GM23338 (cell line): ENCODE results near the gene UXS1. TPM values are rescaled to one million over a fixed set of nuclear protein-coding genes. Genes with fewer than 3 reads are reported as not detected.

Experiments used
- ATAC-seq: fragments of 200-7000 bp; cut with Tn5 transposase; 3 replicates; pipeline ENCODE4 v1.9.1; 2020
- DNase-seq: peaks from one replicate; pipeline ENCODE4 v3.0.0-alpha.2; 2015; ENCODE audit warnings: low spot score
- H2AFZ ChIP-seq: fragments of 200-600 bp; sonication (generic); 2 replicates; pipeline ENCODE4 v1.8.0; 2016; ENCODE audit warnings: antibody characterized with exemption, mild to moderate bottlenecking, moderate library complexity
- H3F3A ChIP-seq: fragments of 200-600 bp; sonication (generic); replicated peaks from 2 replicates; pipeline ENCODE4 v1.8.0; 2017; ENCODE audit warnings: antibody characterized with exemption, mixed run types, low read depth
- H3K27ac ChIP-seq: fragments of 200-600 bp; sonication (generic); 2 replicates; pipeline ENCODE4 v1.6.1; 2016; ENCODE audit warnings: low read depth
- H3K27me3 ChIP-seq: fragments of 200-600 bp; sonication (generic); 2 replicates; pipeline ENCODE4 v1.8.0; 2016; ENCODE audit warnings: mild to moderate bottlenecking, mixed run types, moderate library complexity; ENCODE audit not compliant: insufficient read depth
- H3K36me3 ChIP-seq: fragments of 200-600 bp; sonication (generic); 2 replicates; pipeline ENCODE4 v1.8.0; 2016; ENCODE audit warnings: mild to moderate bottlenecking; ENCODE audit not compliant: insufficient read depth
- H3K4me1 ChIP-seq: fragments of 200-600 bp; sonication (generic); 2 replicates; pipeline ENCODE4 v1.8.0; 2016; ENCODE audit warnings: mild to moderate bottlenecking, moderate library complexity; ENCODE audit not compliant: insufficient read depth
- H3K4me2 ChIP-seq: fragments of 200-600 bp; sonication (generic); 2 replicates; pipeline ENCODE4 v1.7.1; 2017; ENCODE audit warnings: mixed run types
- H3K4me3 ChIP-seq: fragments of 200-600 bp; sonication (generic); 2 replicates; pipeline ENCODE4 v1.6.1; 2016; ENCODE audit warnings: mixed run types
- H3K79me2 ChIP-seq: fragments of 200-600 bp; sonication (generic); replicated peaks from 2 replicates; pipeline ENCODE4 v1.8.0; 2017; ENCODE audit warnings: mild to moderate bottlenecking; ENCODE audit not compliant: insufficient read depth
- H3K9me2 ChIP-seq: fragments of 200-600 bp; sonication (generic); 2 replicates; pipeline ENCODE4 v1.8.0; 2017; ENCODE audit not compliant: insufficient read depth
- H4K20me1 ChIP-seq: fragments of 200-600 bp; sonication (generic); replicated peaks from 2 replicates; pipeline ENCODE4 v1.8.0; 2017; ENCODE audit warnings: mild to moderate bottlenecking; ENCODE audit not compliant: insufficient read depth
- H3K27ac Mint-ChIP-seq: 2 replicates; pipeline ENCODE4 v1.8.0; 2020; ENCODE audit warnings: inconsistent platforms, mild to moderate bottlenecking, moderate library complexity, mixed read lengths
- H3K27me3 Mint-ChIP-seq: 3 replicates; pipeline ENCODE4 v1.8.0; 2022; ENCODE audit warnings: low read depth, mild to moderate bottlenecking, moderate library complexity, mixed read lengths, inconsistent platforms; ENCODE audit not compliant: insufficient read depth, poor library complexity
- H3K36me3 Mint-ChIP-seq: 3 replicates; pipeline ENCODE4 v1.8.0; 2021; ENCODE audit warnings: low read depth, mild to moderate bottlenecking, inconsistent platforms, moderate library complexity, mixed read lengths
- H3K4me1 Mint-ChIP-seq: 3 replicates; pipeline ENCODE4 v1.8.0; 2020; ENCODE audit warnings: mild to moderate bottlenecking, inconsistent platforms, mixed read lengths
- H3K4me3 Mint-ChIP-seq: 3 replicates; pipeline ENCODE4 v1.8.0; 2021; ENCODE audit warnings: moderate library complexity, mild to moderate bottlenecking, inconsistent platforms, mixed read lengths
- H3K9me3 Mint-ChIP-seq: 3 replicates; pipeline ENCODE4 v1.8.0; 2020; ENCODE audit warnings: moderate library complexity, mild to moderate bottlenecking, inconsistent platforms, mixed read lengths
- CREB1 ChIP-seq: fragments of 250-450 bp; sonication (Bioruptor Pico); IDR thresholded peaks from 2 replicates; pipeline ENCODE4 v1.5.0; 2020; ENCODE audit warnings: low read depth, mild to moderate bottlenecking, moderate library complexity
- CTCF ChIP-seq, 2 experiments: fragments of 200-600 bp in 1 of 2; sonication (generic) in 1 of 2; conservative IDR thresholded peaks; 2 replicates each; pipeline versions ENCODE4 v1.5.1 to v1.6.1; 2016 to 2017; ENCODE audit warnings: antibody characterized with exemption in 2 of 2, low read depth in 2 of 2, mild to moderate bottlenecking in 2 of 2, moderate library complexity in 1 of 2
- ETS1 ChIP-seq: IDR thresholded peaks from 2 replicates; pipeline ENCODE4 v1.6.1; 2016; ENCODE audit warnings: antibody characterized with exemption
- EZH2 ChIP-seq: fragments of 200-600 bp; sonication (generic); IDR thresholded peaks from one replicate; pipeline ENCODE4 v1.8.0; 2017; ENCODE audit warnings: antibody characterized with exemption, mild to moderate bottlenecking, low read depth; ENCODE audit not compliant: unreplicated experiment
- EZH2phosphoT487 ChIP-seq: fragments of 200-600 bp; sonication (generic); IDR thresholded peaks from one replicate; pipeline ENCODE4 v1.8.1; 2018; ENCODE audit warnings: antibody characterized with exemption; ENCODE audit not compliant: unreplicated experiment
- JUNB ChIP-seq: IDR thresholded peaks from one replicate; pipeline ENCODE4 v1.6.1; 2016; ENCODE audit warnings: antibody characterized with exemption; ENCODE audit not compliant: unreplicated experiment
- NANOG ChIP-seq: IDR thresholded peaks from 2 replicates; pipeline ENCODE4 v1.6.1; 2016; ENCODE audit warnings: antibody characterized with exemption, borderline replicate concordance
- POLR2AphosphoS5 ChIP-seq: IDR thresholded peaks from 2 replicates; pipeline ENCODE4 v1.6.1; 2016; ENCODE audit warnings: antibody characterized with exemption, low read depth
- REST ChIP-seq: IDR thresholded peaks from one replicate; pipeline ENCODE4 v1.6.1; 2018; ENCODE audit warnings: antibody characterized with exemption; ENCODE audit not compliant: unreplicated experiment
- STAT1 ChIP-seq: IDR thresholded peaks from one replicate; pipeline ENCODE4 v1.6.1; 2016; ENCODE audit warnings: antibody characterized with exemption; ENCODE audit not compliant: unreplicated experiment
- ZNF114 ChIP-seq: fragments of 250-450 bp; sonication (Bioruptor Pico); IDR thresholded peaks from 2 replicates; pipeline ENCODE4 v1.5.0; 2020; ENCODE audit warnings: mild to moderate bottlenecking, moderate library complexity
- ZNF331 ChIP-seq: fragments of 250-450 bp; sonication (Bioruptor Pico); IDR thresholded peaks from 2 replicates; pipeline ENCODE4 v1.5.0; 2020; ENCODE audit warnings: low read depth, mild to moderate bottlenecking, moderate library complexity
- ZNF462 ChIP-seq: fragments of 250-450 bp; sonication (Bioruptor Pico); IDR thresholded peaks from 2 replicates; pipeline ENCODE4 v1.5.0; 2020; ENCODE audit warnings: mild to moderate bottlenecking, moderate library complexity
- polyA plus RNA-seq: library from polyadenylated mRNA; unstranded; fragments of >200 nt; fragmentation: Nextera tagmentation; extraction: Ambion mirVana; gene quantifications from 2 replicates; pipeline ENCODE4 v1.2.1, GENCODE V29; 2016
- total RNA-seq: library from RNA; depleted of rRNA; stranded (reverse); fragments of >200 nt; shearing (Covaris generic); gene quantifications from 2 replicates; pipeline ENCODE4 v1.2.3, GENCODE V29; 2014

UXS1 gene
- total and polyA plus RNA-seq, 2 experiments from 2014 or later: 48.7 to 131 TPM

DNA sequence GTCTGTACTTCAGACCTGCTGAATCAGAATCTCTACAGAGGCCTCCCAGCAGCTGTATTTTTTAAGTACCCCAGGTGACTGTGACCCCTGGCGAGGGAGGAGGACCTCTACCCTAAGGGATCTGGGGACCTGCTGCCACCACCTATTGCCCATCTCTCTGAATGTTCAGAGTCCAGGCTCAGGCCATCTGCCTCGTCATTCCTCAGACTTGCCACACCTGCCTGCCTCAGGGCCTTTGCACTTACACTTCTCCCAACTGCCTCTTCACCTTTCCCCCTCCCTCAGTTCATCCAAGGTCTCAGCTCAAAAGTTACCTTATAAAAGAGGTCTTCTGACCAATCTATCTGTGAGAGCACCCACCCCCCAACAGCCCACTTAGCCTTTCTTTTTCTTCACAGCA lies 21.5 kb downstream of the UXS1 start:
- peaks cover 98% of the 10 kb centered on the region for H3K79me2 ChIP-seq
- peaks cover 34% of the 10 kb centered on the region for H3K4me1 Mint-ChIP-seq
- no peak overlapping the region for H2AFZ ChIP-seq
- no peak overlapping the region for H3K4me3 Mint-ChIP-seq
- no peaks in the 10 kb centered on the region for H3K36me3 ChIP-seq
- H3K27ac Mint-ChIP-seq: no peak overlapping the region; the same call in 1 of the 2 replicates
- peaks cover 2% of the 10 kb centered on the region for H3K27me3 Mint-ChIP-seq
- peaks cover 22% of the 10 kb centered on the region for H4K20me1 ChIP-seq
- H3F3A ChIP-seq: no peaks in the 10 kb centered on the region
- DNase-seq (no peak), ATAC-seq (no peak)
- H3K4me2 ChIP-seq: no peak overlapping the region
- H3K9me2 ChIP-seq: 0 out of 2 replicates have a peak, but pooled peaks cover 6% of the 10 kb centered on the region
- H3K36me3 Mint-ChIP-seq: no peaks in the 10 kb centered on the region
- no peaks in the 10 kb centered on the region for H3K9me3 Mint-ChIP-seq
- no peaks in the 10 kb centered on the region for H3K27me3 ChIP-seq
- H3K4me1 ChIP-seq: peaks cover 23% of the 10 kb centered on the region
- no peak overlapping the region for H3K4me3 ChIP-seq
- H3K27ac ChIP-seq: 0 out of 2 replicates have a peak overlapping the region, but pooled peaks have one; percentile 45
- TF ChIP-seq JUNB: no peak
- TF ChIP-seq NANOG: no peak
- TF ChIP-seq EZH2: no peak
- no peak for TF ChIP-seq POLR2AphosphoS5
- no peak for TF ChIP-seq CTCF (conservative IDR thresholded peaks at IDR 0.05; ENCODE audit: low read depth in 2 of 2)
- no peak for TF ChIP-seq STAT1
- no peak for TF ChIP-seq REST
- no peak for TF ChIP-seq EZH2phosphoT487
- no peak for TF ChIP-seq ZNF331 (CRISPR knock-in tag)
- TF ChIP-seq CREB1 (CRISPR knock-in tag): no peak
- no peak for TF ChIP-seq ZNF114 (CRISPR knock-in tag)
- no peak for TF ChIP-seq ZNF462
- TF ChIP-seq ETS1: no peak
